GM18517 (cell line): ENCODE data around the gene FGL2.
A peak's percentile ranks its signal among the peaks of the same experiment; 100 is the strongest.
"Not testable (repeated sequence)": the region's sequence is repeated elsewhere in the genome, so short reads cannot be mapped to it uniquely, and the experiment has no call there.

Source experiments
- ATAC-seq: cut with Tn5 transposase; IDR thresholded peaks from one replicate; pipeline ENCODE4 v1.9.1; 2021; ENCODE audit warnings: mild to moderate bottlenecking, moderate library complexity; ENCODE audit not compliant: unreplicated experiment

The FGL2 gene

DNA sequence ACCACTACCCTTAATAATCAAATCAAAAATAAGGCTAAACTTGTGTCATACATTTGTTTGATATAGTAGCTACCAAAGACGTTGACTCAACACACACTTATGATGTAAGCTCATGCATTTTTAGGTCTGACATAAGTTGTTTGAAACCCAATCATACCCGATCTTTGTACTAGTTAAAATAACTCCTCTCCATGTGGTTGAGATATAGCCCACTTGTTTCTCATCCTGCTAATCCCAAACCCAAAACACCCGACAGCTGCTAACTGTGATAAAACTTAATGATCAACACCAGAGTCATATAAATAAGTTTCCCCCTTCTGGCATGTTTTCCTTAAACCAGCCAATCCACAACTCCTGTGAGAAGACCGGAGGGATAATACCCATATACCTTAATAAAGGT, 28.5 kb downstream of the FGL2 start:
- ATAC-seq = not testable (repeated sequence)

DNA sequence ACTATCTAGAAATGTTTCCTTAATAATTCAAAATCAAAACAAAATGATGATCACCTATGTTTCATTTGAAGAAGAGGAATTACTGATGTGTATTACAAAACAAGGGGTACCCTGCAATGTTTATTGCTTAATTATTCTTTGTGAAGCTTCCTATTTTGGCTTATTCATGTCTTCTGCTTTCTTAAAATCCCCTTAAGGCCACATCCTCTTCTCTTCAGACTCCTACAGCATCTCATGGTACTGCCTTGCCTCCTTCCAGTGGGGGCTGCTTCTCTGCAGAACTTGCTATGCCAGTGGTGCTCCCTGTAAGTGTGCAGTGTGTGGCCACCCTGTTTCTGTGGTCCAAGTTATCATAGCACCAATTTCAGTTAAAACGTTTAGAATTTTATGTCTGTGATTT, 42.2 kb downstream of the FGL2 start:
- peak; percentile 68 for ATAC-seq

DNA sequence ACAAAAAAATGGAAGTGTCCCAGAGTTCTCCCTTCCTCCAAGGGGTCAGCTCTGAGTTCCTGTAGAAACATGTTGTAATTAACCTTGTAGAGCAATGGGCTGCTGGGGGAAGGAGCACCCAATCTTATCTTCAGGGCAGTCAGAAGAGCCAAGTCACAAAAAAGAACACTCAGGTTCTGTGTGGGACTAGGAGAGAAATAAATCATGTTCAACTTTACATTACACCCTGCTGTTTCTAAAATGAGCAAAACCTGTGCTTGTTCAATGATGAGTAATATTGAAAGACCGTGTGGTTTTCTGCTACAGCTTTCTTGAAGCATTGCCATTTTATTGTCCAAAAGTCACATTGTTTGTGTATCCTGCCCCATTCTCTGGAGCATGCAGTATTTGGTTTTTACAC, 42.6 kb downstream of the FGL2 start:
- ATAC-seq = peak; percentile 86

DNA sequence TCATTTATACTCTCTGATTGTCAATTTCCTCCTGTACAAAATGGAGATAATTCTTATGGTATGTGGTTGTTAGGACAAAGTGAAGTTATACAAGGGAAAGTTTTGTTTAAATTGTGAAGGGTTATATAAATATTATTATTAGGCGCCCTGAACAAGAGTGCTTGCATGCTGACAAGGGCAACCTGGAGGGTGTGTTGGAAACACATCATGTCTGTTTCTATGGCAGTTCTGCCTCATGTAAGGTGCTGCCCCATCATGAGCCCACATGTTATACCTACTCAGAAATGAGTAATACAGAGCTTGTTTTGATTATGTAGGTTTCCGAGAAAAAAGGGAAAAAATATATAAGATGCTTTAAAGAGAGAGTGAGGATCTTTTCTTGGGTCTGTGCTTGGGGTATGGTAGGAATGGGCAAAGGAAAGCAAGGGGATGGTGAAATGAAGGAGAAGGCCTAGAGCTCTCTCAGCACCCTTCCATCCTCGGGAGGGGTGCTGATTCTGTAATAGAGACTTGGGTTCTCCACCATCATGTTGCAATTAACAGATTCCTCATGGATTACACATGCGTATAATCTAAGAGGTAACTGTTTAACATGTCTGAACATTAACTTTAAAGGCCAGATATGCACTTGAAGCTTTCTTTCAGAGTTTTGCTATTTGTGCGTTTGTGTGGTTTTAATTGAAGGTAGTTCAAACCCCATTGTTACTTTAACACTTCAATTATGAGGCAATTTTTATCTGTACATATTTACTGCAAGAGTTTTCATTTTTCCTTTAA, 43.8 kb downstream of the FGL2 start:
- ATAC-seq = not testable (repeated sequence)

DNA sequence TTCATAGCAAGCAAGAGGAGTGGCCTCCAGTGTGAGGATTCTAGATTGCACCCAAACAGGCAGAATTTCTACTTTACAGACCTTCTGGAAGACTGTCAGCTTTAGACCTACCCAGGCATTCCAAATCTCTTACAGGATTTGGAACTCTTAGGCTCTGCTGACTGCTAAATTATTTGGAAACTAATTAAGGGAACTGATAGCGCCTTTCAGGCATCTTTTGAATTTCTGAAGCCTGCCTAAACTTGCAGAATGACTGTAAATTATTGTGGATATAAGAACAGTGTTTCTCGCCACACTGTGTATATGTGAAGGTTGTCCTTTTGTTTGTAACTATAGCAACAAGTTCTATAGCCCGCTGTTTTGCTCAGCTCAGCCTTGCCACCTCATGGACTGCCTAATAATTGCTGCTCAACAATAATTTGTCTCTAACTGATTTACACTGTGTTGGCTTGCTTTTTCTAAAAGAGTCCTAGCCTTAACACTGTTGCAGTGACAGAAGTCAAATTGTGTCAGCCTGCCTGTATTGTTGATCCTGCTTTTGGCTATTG, 44.6 kb downstream of the FGL2 start:
- peak; percentile 53 for ATAC-seq

DNA sequence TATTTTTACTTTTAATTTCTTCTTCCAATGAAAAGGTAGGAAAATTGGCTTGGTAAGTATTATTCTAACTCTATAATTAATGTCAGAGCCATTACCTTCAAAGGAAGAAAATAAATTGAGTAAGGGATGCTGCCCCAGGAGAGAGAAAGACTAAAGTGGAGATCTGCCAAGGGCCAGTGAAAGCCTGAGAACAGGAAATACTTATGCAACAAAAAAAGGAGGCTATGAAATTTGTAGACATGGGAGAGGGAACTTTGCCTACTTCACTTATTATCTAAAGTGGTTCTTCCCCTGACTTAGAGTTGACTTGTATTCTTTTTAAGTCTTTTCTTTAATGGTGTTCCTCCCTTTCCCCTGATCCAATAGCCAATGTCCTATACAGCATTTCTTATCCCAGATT, 47.4 kb downstream of the FGL2 start:
- ATAC-seq = not testable (repeated sequence)
